H9 (cell line): ENCODE measurements around the gene MAPK4. TPM values are rescaled to one million over a fixed set of nuclear protein-coding genes. Genes with fewer than 3 reads are reported as not detected.

Source experiments
- DNase-seq: peaks from one replicate; pipeline ENCODE4 v3.0.0-alpha.2; 2017
- H2AFZ ChIP-seq: one replicate; pipeline ENCODE4 v1.6.1; 2013; ENCODE audit warnings: mild to moderate bottlenecking, low read length, control low read depth, moderate library complexity
- H2AK5ac ChIP-seq: 2 replicates; pipeline ENCODE4 v1.6.1; 2013; ENCODE audit warnings: low read length, control low read depth, mixed read lengths; ENCODE audit not compliant: insufficient read length
- H2BK120ac ChIP-seq: one replicate; pipeline ENCODE4 v1.6.1; 2013; ENCODE audit warnings: low read depth, mild to moderate bottlenecking, low read length, control low read depth, inconsistent platforms; ENCODE audit not compliant: poor library complexity, severe bottlenecking
- H2BK12ac ChIP-seq: 2 replicates; pipeline ENCODE4 v1.6.1; 2013; ENCODE audit warnings: low read length, control low read depth, mixed read lengths, low read depth; ENCODE audit not compliant: insufficient read length
- H2BK15ac ChIP-seq: 2 replicates; pipeline ENCODE4 v1.6.1; 2013; ENCODE audit warnings: low read depth, low read length, control low read depth
- H2BK20ac ChIP-seq: one replicate; pipeline ENCODE4 v1.6.1; 2013; ENCODE audit warnings: low read depth, mild to moderate bottlenecking, low read length, control low read depth, inconsistent platforms; ENCODE audit not compliant: poor library complexity, severe bottlenecking
- H2BK5ac ChIP-seq: 2 replicates; pipeline ENCODE4 v1.6.1; 2013; ENCODE audit warnings: low read length, control low read depth, mixed read lengths; ENCODE audit not compliant: insufficient read length
- H3K14ac ChIP-seq: 2 replicates; pipeline ENCODE4 v1.6.1; 2013; ENCODE audit warnings: low read length, control low read depth; ENCODE audit not compliant: insufficient read depth
- H3K18ac ChIP-seq: 2 replicates; pipeline ENCODE4 v1.6.1; 2013; ENCODE audit warnings: low read depth, mild to moderate bottlenecking, mixed read lengths, low read length, control low read depth; ENCODE audit not compliant: insufficient read length
- H3K23ac ChIP-seq: 2 replicates; pipeline ENCODE4 v1.6.1; 2013; ENCODE audit warnings: low read length, control low read depth, mixed read lengths, low read depth; ENCODE audit not compliant: insufficient read length
- H3K23me2 ChIP-seq: 2 replicates; pipeline ENCODE4 v1.6.1; 2013; ENCODE audit warnings: low read depth, mild to moderate bottlenecking, mixed read lengths, low read length, control low read depth; ENCODE audit not compliant: insufficient read length, poor library complexity, severe bottlenecking
- H3K27ac ChIP-seq: 2 replicates; pipeline ENCODE4 v1.5.1; 2013; ENCODE audit warnings: low read length, control low read depth, mixed read lengths, low read depth; ENCODE audit not compliant: insufficient read length
- H3K27me3 ChIP-seq: 2 replicates; pipeline ENCODE4 v1.6.1; 2013; ENCODE audit warnings: low read length, control low read depth, inconsistent platforms; ENCODE audit not compliant: insufficient read depth
- H3K4ac ChIP-seq: 2 replicates; pipeline ENCODE4 v1.6.1; 2013; ENCODE audit warnings: low read depth, mild to moderate bottlenecking, control low read depth, inconsistent platforms, low read length, moderate library complexity
- H3K4me1 ChIP-seq: 2 replicates; pipeline ENCODE4 v1.6.1; 2013; ENCODE audit warnings: low read length, control low read depth, inconsistent platforms; ENCODE audit not compliant: insufficient read depth
- H3K4me2 ChIP-seq: 2 replicates; pipeline ENCODE4 v1.6.1; 2013; ENCODE audit warnings: low read length, control low read depth, mixed read lengths; ENCODE audit not compliant: insufficient read length, insufficient read depth
- H3K56ac ChIP-seq: 2 replicates; pipeline ENCODE4 v1.6.1; 2013; ENCODE audit warnings: low read depth, mild to moderate bottlenecking, mixed read lengths, low read length, control low read depth; ENCODE audit not compliant: insufficient read length
- H3K79me1 ChIP-seq: 2 replicates; pipeline ENCODE4 v1.6.1; 2013; ENCODE audit warnings: low read depth, mild to moderate bottlenecking, moderate library complexity, low read length, control low read depth, inconsistent platforms; ENCODE audit not compliant: insufficient read depth, poor library complexity, severe bottlenecking
- H3K79me2 ChIP-seq: 2 replicates; pipeline ENCODE4 v1.6.1; 2013; ENCODE audit warnings: low read length, control low read depth, inconsistent platforms; ENCODE audit not compliant: insufficient read depth
- H3K9ac ChIP-seq: 2 replicates; pipeline ENCODE4 v1.6.1; 2013; ENCODE audit warnings: low read length, control low read depth, mixed read lengths; ENCODE audit not compliant: insufficient read length; ENCODE audit errors: extremely low read depth
- H3K9me3 ChIP-seq: one replicate; pipeline ENCODE4 v1.6.1; 2013; ENCODE audit warnings: low read depth, low read length, inconsistent platforms; ENCODE audit not compliant: control insufficient read depth
- H3T11ph ChIP-seq: one replicate; pipeline ENCODE4 v1.6.1; 2013; ENCODE audit warnings: mild to moderate bottlenecking, low read length, control low read depth, inconsistent platforms
- H4K20me1 ChIP-seq: one replicate; pipeline ENCODE4 v1.6.1; 2013; ENCODE audit not compliant: control insufficient read depth, insufficient read length, insufficient read depth
- H4K5ac ChIP-seq: 2 replicates; pipeline ENCODE4 v1.6.1; 2013; ENCODE audit warnings: low read depth, mild to moderate bottlenecking, mixed read lengths, low read length, control low read depth; ENCODE audit not compliant: insufficient read length
- H4K8ac ChIP-seq: replicated peaks from 2 replicates; pipeline ENCODE4 v1.6.1; 2013; ENCODE audit warnings: low read length, control low read depth, mixed read lengths, low read depth; ENCODE audit not compliant: insufficient read length
- H4K91ac ChIP-seq: 2 replicates; pipeline ENCODE4 v1.6.1; 2013; ENCODE audit warnings: low read depth, mild to moderate bottlenecking, moderate library complexity, mixed read lengths, low read length, control low read depth; ENCODE audit not compliant: insufficient read length
- H3K27ac Mint-ChIP-seq, 3 experiments: 2 replicates in 2 of 3; 3 replicates in 1 of 3; pipeline ENCODE4 v1.8.0; 2020 to 2021; ENCODE audit warnings: mixed read lengths in 3 of 3, mild to moderate bottlenecking in 1 of 3, moderate library complexity in 1 of 3
- H3K27me3 Mint-ChIP-seq: 2 replicates; pipeline ENCODE4 v1.8.0; 2021; ENCODE audit warnings: low read depth, mild to moderate bottlenecking, moderate library complexity, mixed read lengths
- H3K36me3 Mint-ChIP-seq, 3 experiments: 2 replicates in 2 of 3; 3 replicates in 1 of 3; pipeline ENCODE4 v1.8.0; 2020 to 2021; ENCODE audit warnings: low read depth in 3 of 3, mixed read lengths in 3 of 3; ENCODE audit not compliant: insufficient read depth in 1 of 3
- H3K4me1 Mint-ChIP-seq, 2 experiments: 2 replicates each; pipeline ENCODE4 v1.8.0; 2020; ENCODE audit warnings: mixed read lengths in 2 of 2
- H3K4me3 Mint-ChIP-seq, 2 experiments: 2 replicates in 1 of 2; 3 replicates in 1 of 2; pipeline ENCODE4 v1.8.0; 2020 to 2021; ENCODE audit warnings: mild to moderate bottlenecking in 2 of 2, mixed read lengths in 2 of 2, moderate library complexity in 1 of 2
- H3K9me3 Mint-ChIP-seq, 2 experiments: 2 replicates in 1 of 2; 3 replicates in 1 of 2; pipeline ENCODE4 v1.8.0; 2020; ENCODE audit warnings: mild to moderate bottlenecking in 2 of 2, mixed read lengths in 2 of 2, moderate library complexity in 1 of 2
- CTCF ChIP-seq: fragments of 200-600 bp; sonication (generic); conservative IDR thresholded peaks from 3 replicates; pipeline ENCODE4 v1.8.0; 2021; ENCODE audit warnings: antibody characterized with exemption, mild to moderate bottlenecking
- WGBS: extraction: QIAGEN DNeasy Blood & Tissue Kit; methylation state at CpG from one replicate; pipeline ENCODE4 v1.1.7; 2013; ENCODE audit warnings: missing lambda C conversion rate, low lambda C conversion rate, mixed read lengths; ENCODE audit not compliant: insufficient read length; ENCODE audit errors: extremely low coverage; 5-methylcytosine and 5-hydroxymethylcytosine counted together
- total RNA-seq: library from RNA; stranded (reverse); gene quantifications from 2 replicates; pipeline ENCODE4 v1.2.1, GENCODE V29; 2021

Gene MAPK4
- total RNA-seq, 1 experiment from 2014 or later: 1.6 TPM

- Histone ChIP-seq H3K14ac (no peak overlapping the region), H2BK15ac (no peak overlapping the region), H4K8ac (no peak overlapping the region), H2BK120ac (no peak overlapping the region), H2BK12ac (no peak overlapping the region), H2AK5ac (no peak overlapping the region), H4K91ac (no peak overlapping the region), H3K9me3 (no peaks in the 10 kb centered on the region), H3K27me3 (peaks cover 25% of the 10 kb centered on the region), H2BK20ac (no peak overlapping the region), H3K4me2 (no peak overlapping the region), H3K4me1 (no peaks in the 10 kb centered on the region), H3K23me2 (peaks cover 13% of the 10 kb centered on the region), H2BK5ac (no peak overlapping the region), H4K5ac (no peak overlapping the region), H3K4ac (no peak overlapping the region), H3K23ac (no peak overlapping the region), H3K27ac (no peak overlapping the region), H3K79me2 (no peaks in the 10 kb centered on the region), H3K9ac (no peak overlapping the region), H4K20me1 (no peaks in the 10 kb centered on the region), H3K79me1 (no peaks in the 10 kb centered on the region), H3K18ac (no peak overlapping the region), H3K56ac (no peak overlapping the region), H2AFZ (no peak overlapping the region), H3T11ph (no peak overlapping the region)
- Mint-ChIP-seq H3K36me3 (peaks cover 0 to 7% (median 0%) of the 10 kb centered on the region in 3 experiments; a peak in 2 of 7 replicates), H3K4me1 (peaks cover 10 to 12% of the 10 kb centered on the region in 2 experiments), H3K27me3 (peaks cover 91% of the 10 kb centered on the region), H3K27ac (no peak overlapping the region), H3K9me3 (peaks cover 12 to 14% of the 10 kb centered on the region in 2 experiments; a peak in 4 of 5 replicates), H3K4me3 (peak overlapping the region in 1 of 2 experiments; percentile 14; a peak in 1 of 5 replicates)
- DNase-seq: no peak
- no CpG with 5 or more reads among the region's 10 CpGs for WGBS
- TF ChIP-seq CTCF: no peak
These were observed 1.7 kb upstream of the MAPK4 start for GRCh38 chr18:50558157-50558556.
